NCI-H1092 treated with DMSO at 0.1 percent for 48 hours (cell line): Measurements from ENCODE around the gene USP54.
"Not testable (repeated sequence)": the region's sequence is repeated elsewhere in the genome, so short reads cannot be mapped to it uniquely, and the experiment has no call there.

Experiments used
- DNase-seq: peaks from one replicate; lab custom pipeline; 2025; lab: John Stamatoyannopoulos, UW

USP54 gene

GRCh38 chr10:73589563-73590126, 1.5 kb downstream of the USP54 start:
- DNase-seq: no peak

GRCh38 chr10:73588656-73589055, 2.5 kb downstream of the USP54 start:
- DNase-seq: no peak

GRCh38 chr10:73586583-73586984, 4.6 kb downstream of the USP54 start:
- no peak for DNase-seq

GRCh38 chr10:73585327-73585726, 5.8 kb downstream of the USP54 start:
- DNase-seq: no peak

GRCh38 chr10:73584737-73585136, 6.4 kb downstream of the USP54 start:
- DNase-seq: no peak

- no peak for DNase-seq
These were observed 9.2 kb downstream of the USP54 start for GRCh38 chr10:73581918-73582317.

- DNase-seq: not testable (repeated sequence)
These were observed 12.2 kb downstream of the USP54 start for GRCh38 chr10:73578927-73579326.

GRCh38 chr10:73577788-73578187, 13.4 kb downstream of the USP54 start:
- DNase-seq: no peak

GRCh38 chr10:73576890-73577591, 14.1 kb downstream of the USP54 start:
- DNase-seq: no peak

GRCh38 chr10:73576178-73576889, 14.8 kb downstream of the USP54 start:
- DNase-seq: no peak

- not testable (repeated sequence) for DNase-seq
These were observed 24.1 kb downstream of the USP54 start for GRCh38 chr10:73567025-73567424.

GRCh38 chr10:73561192-73561591, 29.9 kb downstream of the USP54 start:
- no peak for DNase-seq

GRCh38 chr10:73559590-73559989, 31.6 kb downstream of the USP54 start:
- DNase-seq: no peak

GRCh38 chr10:73556855-73557254, 34.3 kb downstream of the USP54 start:
- DNase-seq: no peak

- no peak for DNase-seq
These were observed 36.4 kb downstream of the USP54 start for GRCh38 chr10:73554721-73555120.

- DNase-seq: no peak
These were observed 37.4 kb downstream of the USP54 start for GRCh38 chr10:73553761-73554160.

- no peak for DNase-seq
These were observed 38.1 kb downstream of the USP54 start for GRCh38 chr10:73552819-73553715.

- DNase-seq: no peak
These were observed 39.6 kb downstream of the USP54 start for GRCh38 chr10:73551515-73551914.

- no peak for DNase-seq
These were observed 45.8 kb downstream of the USP54 start for GRCh38 chr10:73545357-73545756.

- no peak for DNase-seq
These were observed 53.4 kb downstream of the USP54 start for GRCh38 chr10:73537709-73538108.

GRCh38 chr10:73537288-73537687, 53.9 kb downstream of the USP54 start:
- no peak for DNase-seq

GRCh38 chr10:73534857-73535256, 56.3 kb downstream of the USP54 start:
- DNase-seq: no peak
